K562 (cell line): Measurements from ENCODE around the gene ECT2L. TPM values are rescaled to one million over a fixed set of nuclear protein-coding genes. Genes with fewer than 3 reads are reported as not detected.
A peak's percentile ranks its signal among the peaks of the same experiment; 100 is the strongest.

Experiments
- ATF1 ChIP-seq, 2 experiments: fragments of 450-650 bp in 1 of 2; IDR thresholded peaks; 2 replicates each; pipeline ENCODE4 v1.6.1; 2016; ENCODE audit warnings: missing compliant biosample characterization in 1 of 2, missing genetic modification characterization in 1 of 2
- CEBPG ChIP-seq, 3 experiments: fragments of 200-800 bp in 1 of 3; sonication (Bioruptor generic) in 1 of 3; sonication (generic) in 1 of 3; formaldehyde crosslinking in 1 of 3; IDR thresholded peaks in 2 of 3; conservative IDR thresholded peaks in 1 of 3; 2 replicates each; pipeline versions ENCODE4 v1.6.1 to v1.8.0; 2016 to 2022; ENCODE audit warnings: missing compliant biosample characterization in 2 of 3, missing genetic modification characterization in 2 of 3, mild to moderate bottlenecking in 1 of 3, missing genetic modification reagents in 1 of 3
- CSDE1 ChIP-seq, 2 experiments: fragments of 450-650 bp; IDR thresholded peaks; 2 replicates each; pipeline ENCODE4 v1.6.1; 2016; ENCODE audit warnings: mild to moderate bottlenecking in 1 of 2
- ETV5 ChIP-seq: sonication (generic); formaldehyde crosslinking; IDR thresholded peaks from 2 replicates; pipeline ENCODE4 v1.4.0; 2020; ENCODE audit warnings: low read depth, mild to moderate bottlenecking, missing genetic modification reagents
- FOXJ2 ChIP-seq: fragments of 200-800 bp; sonication (Bioruptor generic); IDR thresholded peaks from 2 replicates; pipeline ENCODE4 v1.6.1; 2016; ENCODE audit warnings: missing genetic modification characterization, missing compliant biosample characterization
- FOXK1 ChIP-seq: sonication (generic); formaldehyde crosslinking; IDR thresholded peaks from 2 replicates; pipeline ENCODE4 v1.8.0; 2022; ENCODE audit warnings: missing genetic modification reagents, mild to moderate bottlenecking, borderline replicate concordance
- HMGN3 ChIP-seq: IDR thresholded peaks from 2 replicates; pipeline ENCODE4 v1.6.1; 2011; ENCODE audit warnings: borderline replicate concordance, low read depth, mild to moderate bottlenecking, mixed read lengths, low read length; ENCODE audit not compliant: insufficient read length; ENCODE audit errors: extremely low read depth
- LCOR ChIP-seq: sonication (generic); formaldehyde crosslinking; IDR thresholded peaks from 2 replicates; pipeline ENCODE4 v1.8.0; 2022; ENCODE audit warnings: mild to moderate bottlenecking, missing genetic modification reagents
- MAFF ChIP-seq: IDR thresholded peaks from 2 replicates; pipeline ENCODE4 v1.6.1; 2012; ENCODE audit warnings: low read length, improper control_type of control experiment
- PML ChIP-seq: IDR thresholded peaks from 2 replicates; pipeline ENCODE4 v1.6.1; 2012; ENCODE audit warnings: low read length, inconsistent platforms
- SP2 ChIP-seq: IDR thresholded peaks from 2 replicates; pipeline ENCODE4 v1.6.1; 2011; ENCODE audit warnings: mild to moderate bottlenecking, low read depth, low read length, moderate library complexity; ENCODE audit not compliant: poor library complexity, severe bottlenecking; ENCODE audit errors: extremely low read depth
- SUPT5H ChIP-seq: fragments of 450-650 bp; IDR thresholded peaks from 2 replicates; pipeline ENCODE4 v1.6.1; 2016
- TEAD4 ChIP-seq, 2 experiments: sonication (generic) in 1 of 2; formaldehyde crosslinking in 1 of 2; IDR thresholded peaks; 2 replicates each; pipeline versions ENCODE4 v1.6.1 to v1.8.0; 2012 to 2022; ENCODE audit warnings: borderline replicate concordance in 1 of 2, inconsistent platforms in 1 of 2, low read length in 1 of 2, mild to moderate bottlenecking in 1 of 2, missing genetic modification reagents in 1 of 2
- ZBTB1 ChIP-seq: sonication (generic); formaldehyde crosslinking; IDR thresholded peaks from 2 replicates; pipeline ENCODE4 v1.8.1; 2023; ENCODE audit warnings: missing genetic modification reagents, low read depth, mild to moderate bottlenecking, borderline replicate concordance
- ZBTB17 ChIP-seq: fragments of 450-650 bp; formaldehyde crosslinking; IDR thresholded peaks from 2 replicates; pipeline ENCODE4 v1.4.0; 2020; ENCODE audit warnings: mild to moderate bottlenecking
- ZFPM2 ChIP-seq: fragments of 250-450 bp; sonication (Bioruptor Pico); IDR thresholded peaks from 2 replicates; pipeline ENCODE4 v1.5.1; 2022; ENCODE audit warnings: mild to moderate bottlenecking
- ZNF766 ChIP-seq: fragments of 200-800 bp; sonication (Bioruptor generic); conservative IDR thresholded peaks from 2 replicates; pipeline ENCODE4 v1.6.1; 2016; ENCODE audit warnings: missing genetic modification characterization, missing compliant biosample characterization
- polyA plus RNA-seq, 8 experiments: library from polyadenylated mRNA; depleted of rRNA in 4 of 8; stranded (reverse) in 5 of 8; unstranded in 3 of 8; fragments of >200 nt; fragmentation: Nextera tagmentation in 2 of 8; fragmentation: Illumina TruSeq in 1 of 8; extraction: Ambion mirVana in 2 of 8; extraction: Trizol in 1 of 8; gene quantifications; 2 replicates each; pipeline versions ENCODE4 v1.2.1 to v1.2.3, GENCODE V29; 2011 to 2014; ENCODE audit warnings: inconsistent platforms in 1 of 8, missing spikeins in 1 of 8
- total RNA-seq, 7 experiments: library from RNA; depleted of rRNA in 6 of 7; stranded (reverse); fragments of >200 nt in 6 of 7; fragmentation: Illumina TruSeq in 2 of 7; extraction: Trizol in 2 of 7; gene quantifications; 2 replicates each; pipeline versions ENCODE4 v1.2.1 to v1.2.3, GENCODE V29; 2011 to 2021; ENCODE audit warnings: low replicate concordance in 1 of 7
- TF ChIP-seq, protein P1 (sequence below): sonication (generic); formaldehyde crosslinking; IDR thresholded peaks from 2 replicates; pipeline ENCODE4 v1.8.0; 2022; ENCODE audit warnings: mild to moderate bottlenecking, missing genetic modification reagents
- TF ChIP-seq, protein P2 (sequence below): fragments of 250-450 bp; sonication (Bioruptor Pico); IDR thresholded peaks from 2 replicates; pipeline ENCODE4 v1.8.0; 2022; ENCODE audit warnings: inconsistent platforms, mild to moderate bottlenecking, moderate library complexity, borderline replicate concordance
- TF ChIP-seq, protein P3 (sequence below), 2 experiments: IDR thresholded peaks in 1 of 2; conservative IDR thresholded peaks in 1 of 2; 2 replicates each; pipeline ENCODE4 v1.6.1; 2016; ENCODE audit warnings: low read depth in 2 of 2, mild to moderate bottlenecking in 1 of 2, missing compliant biosample characterization in 1 of 2, missing genetic modification characterization in 1 of 2, moderate library complexity in 1 of 2

The ECT2L gene
- total and polyA plus RNA-seq, 9 of the 15 experiments (the other 6 are each of a cell fraction or from before 2014, with no cell fraction given): 0.03 to 0.04 TPM; not detected in 7

DNA sequence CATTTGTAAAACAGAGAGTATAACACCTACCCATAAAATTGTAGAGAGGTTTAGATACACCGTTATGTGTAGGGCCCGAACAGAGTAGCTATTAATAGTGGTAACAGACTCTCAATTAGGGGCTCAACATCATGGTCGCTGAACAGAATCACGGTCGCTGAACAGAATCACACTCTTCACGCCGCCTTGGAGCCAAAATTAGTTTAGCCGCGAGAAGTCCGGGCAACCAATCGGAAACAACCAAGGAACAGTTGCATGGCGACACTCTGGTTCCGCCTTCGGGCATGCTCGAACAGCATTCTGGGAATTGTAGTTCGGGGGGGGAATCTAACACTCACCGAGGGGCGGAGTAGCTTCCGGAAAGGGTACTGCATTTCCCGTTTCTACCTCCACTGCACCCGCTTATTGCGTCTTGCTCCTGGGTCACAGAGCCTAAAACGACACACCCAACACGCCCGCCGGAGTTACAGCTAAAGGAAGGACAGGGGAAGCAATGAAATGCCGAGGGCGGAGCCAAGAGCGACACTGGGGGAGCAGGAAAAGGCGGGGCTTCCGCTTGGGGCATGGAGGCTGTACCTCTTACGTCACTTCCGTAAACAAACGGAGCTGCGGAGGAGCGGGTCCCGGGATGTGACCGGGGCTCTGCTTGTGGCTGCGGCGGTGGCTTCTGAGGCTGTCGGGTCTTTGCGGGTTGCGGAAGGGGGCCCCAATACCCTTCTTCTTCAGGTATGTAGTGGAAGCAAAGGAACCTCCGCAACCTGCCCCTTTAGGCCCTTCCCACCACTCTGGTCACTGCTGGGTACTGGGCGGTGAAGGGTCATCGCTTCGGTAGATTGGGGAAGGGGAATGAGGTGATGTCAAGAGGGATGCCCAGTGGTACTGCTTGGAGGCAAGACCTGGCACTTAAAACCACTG, 22.5 kb upstream of the ECT2L start, which contains the start of gene CCDC28A (continued):
- TF ChIP-seq ZBTB17 (peak; percentile 71; the same call in 1 of the 2 replicates), CEBPG (CRISPR knock-in tag; IDR thresholded peaks at IDR 0.05) (peak; percentile 80), CEBPG (tag; conservative IDR thresholded peaks at IDR 0.05 in 1 of 2, IDR thresholded peaks at IDR 0.05 in 1 of 2) (peak; percentile 57 to 83; a peak in 3 of 4 replicates), FOXK1 (CRISPR knock-in tag) (peak; percentile 85), FOXJ2 (tag) (peak; percentile 89), ZFPM2 (CRISPR knock-in tag) (no peak), CSDE1 (IDR thresholded peaks at IDR 0.05) (peak in 1 of 2 experiments; percentile 54; a peak in 1 of 4 replicates), ETV5 (CRISPR knock-in tag) (peak; percentile 88), ZBTB1 (peak; percentile 91), ATF1 (CRISPR knock-in tag; IDR thresholded peaks at IDR 0.05) (peak; percentile 47; the same call in 1 of the 2 replicates), ATF1 (tag; IDR thresholded peaks at IDR 0.05) (peak; percentile 98), MAFF (no peak), PML (peak; percentile 2; the same call in 1 of the 2 replicates), SP2 (peak; percentile 58), LCOR (CRISPR knock-in tag) (peak; percentile 52; the same call in 1 of the 2 replicates), SUPT5H (peak; percentile 65), TEAD4 (IDR thresholded peaks at IDR 0.05; ENCODE audit: low read length) (peak; percentile 2; the same call in 1 of the 2 replicates), TEAD4 (CRISPR knock-in tag; IDR thresholded peaks at IDR 0.05; ENCODE audit: borderline replicate concordance) (no peak), ZNF766 (CRISPR knock-in tag) (0 out of 2 replicates have a peak, but pooled peaks have one; percentile 38), HMGN3 (peak; percentile 39)
- TF ChIP-seq, protein P1, sequence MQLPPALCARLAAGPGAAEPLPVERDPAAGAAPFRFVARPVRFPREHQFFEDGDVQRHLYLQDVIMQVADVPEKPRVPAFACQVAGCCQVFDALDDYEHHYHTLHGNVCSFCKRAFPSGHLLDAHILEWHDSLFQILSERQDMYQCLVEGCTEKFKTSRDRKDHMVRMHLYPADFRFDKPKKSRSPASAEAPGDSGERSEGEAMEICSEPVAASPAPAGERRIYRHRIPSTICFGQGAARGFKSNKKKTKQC (CRISPR knock-in tag): no peak; the same call in 1 of the 2 replicates
- TF ChIP-seq, protein P2, sequence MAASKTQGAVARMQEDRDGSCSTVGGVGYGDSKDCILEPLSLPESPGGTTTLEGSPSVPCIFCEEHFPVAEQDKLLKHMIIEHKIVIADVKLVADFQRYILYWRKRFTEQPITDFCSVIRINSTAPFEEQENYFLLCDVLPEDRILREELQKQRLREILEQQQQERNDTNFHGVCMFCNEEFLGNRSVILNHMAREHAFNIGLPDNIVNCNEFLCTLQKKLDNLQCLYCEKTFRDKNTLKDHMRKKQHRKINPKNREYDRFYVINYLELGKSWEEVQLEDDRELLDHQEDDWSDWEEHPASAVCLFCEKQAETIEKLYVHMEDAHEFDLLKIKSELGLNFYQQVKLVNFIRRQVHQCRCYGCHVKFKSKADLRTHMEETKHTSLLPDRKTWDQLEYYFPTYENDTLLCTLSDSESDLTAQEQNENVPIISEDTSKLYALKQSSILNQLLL (CRISPR knock-in tag): no peak
- TF ChIP-seq, protein P3, sequence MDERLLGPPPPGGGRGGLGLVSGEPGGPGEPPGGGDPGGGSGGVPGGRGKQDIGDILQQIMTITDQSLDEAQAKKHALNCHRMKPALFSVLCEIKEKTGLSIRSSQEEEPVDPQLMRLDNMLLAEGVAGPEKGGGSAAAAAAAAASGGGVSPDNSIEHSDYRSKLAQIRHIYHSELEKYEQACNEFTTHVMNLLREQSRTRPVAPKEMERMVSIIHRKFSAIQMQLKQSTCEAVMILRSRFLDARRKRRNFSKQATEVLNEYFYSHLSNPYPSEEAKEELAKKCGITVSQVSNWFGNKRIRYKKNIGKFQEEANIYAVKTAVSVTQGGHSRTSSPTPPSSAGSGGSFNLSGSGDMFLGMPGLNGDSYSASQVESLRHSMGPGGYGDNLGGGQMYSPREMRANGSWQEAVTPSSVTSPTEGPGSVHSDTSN (CRISPR knock-in tag; IDR thresholded peaks at IDR 0.05; ENCODE audit: low read depth): no peak
- TF ChIP-seq, protein P3 (tag; conservative IDR thresholded peaks at IDR 0.05; ENCODE audit: low read depth): peak; percentile 58; the same call in 1 of the 2 replicates
